GM18507 (cell line): Measurements from ENCODE around the gene PLBD1.

Experiments
- DNase-seq: peaks from one replicate; pipeline ENCODE4 v3.0.0; 2011; ENCODE audit warnings: low read depth; ENCODE audit not compliant: insufficient read length; ENCODE audit errors: extremely low spot score
- FAIRE-seq: peaks from 2 replicates; lab custom pipeline; 2011; peaks lifted over from hg19 to GRCh38; lab: Jason Lieb, UNC

PLBD1 gene, protein sequence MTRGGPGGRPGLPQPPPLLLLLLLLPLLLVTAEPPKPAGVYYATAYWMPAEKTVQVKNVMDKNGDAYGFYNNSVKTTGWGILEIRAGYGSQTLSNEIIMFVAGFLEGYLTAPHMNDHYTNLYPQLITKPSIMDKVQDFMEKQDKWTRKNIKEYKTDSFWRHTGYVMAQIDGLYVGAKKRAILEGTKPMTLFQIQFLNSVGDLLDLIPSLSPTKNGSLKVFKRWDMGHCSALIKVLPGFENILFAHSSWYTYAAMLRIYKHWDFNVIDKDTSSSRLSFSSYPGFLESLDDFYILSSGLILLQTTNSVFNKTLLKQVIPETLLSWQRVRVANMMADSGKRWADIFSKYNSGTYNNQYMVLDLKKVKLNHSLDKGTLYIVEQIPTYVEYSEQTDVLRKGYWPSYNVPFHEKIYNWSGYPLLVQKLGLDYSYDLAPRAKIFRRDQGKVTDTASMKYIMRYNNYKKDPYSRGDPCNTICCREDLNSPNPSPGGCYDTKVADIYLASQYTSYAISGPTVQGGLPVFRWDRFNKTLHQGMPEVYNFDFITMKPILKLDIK

DNA sequence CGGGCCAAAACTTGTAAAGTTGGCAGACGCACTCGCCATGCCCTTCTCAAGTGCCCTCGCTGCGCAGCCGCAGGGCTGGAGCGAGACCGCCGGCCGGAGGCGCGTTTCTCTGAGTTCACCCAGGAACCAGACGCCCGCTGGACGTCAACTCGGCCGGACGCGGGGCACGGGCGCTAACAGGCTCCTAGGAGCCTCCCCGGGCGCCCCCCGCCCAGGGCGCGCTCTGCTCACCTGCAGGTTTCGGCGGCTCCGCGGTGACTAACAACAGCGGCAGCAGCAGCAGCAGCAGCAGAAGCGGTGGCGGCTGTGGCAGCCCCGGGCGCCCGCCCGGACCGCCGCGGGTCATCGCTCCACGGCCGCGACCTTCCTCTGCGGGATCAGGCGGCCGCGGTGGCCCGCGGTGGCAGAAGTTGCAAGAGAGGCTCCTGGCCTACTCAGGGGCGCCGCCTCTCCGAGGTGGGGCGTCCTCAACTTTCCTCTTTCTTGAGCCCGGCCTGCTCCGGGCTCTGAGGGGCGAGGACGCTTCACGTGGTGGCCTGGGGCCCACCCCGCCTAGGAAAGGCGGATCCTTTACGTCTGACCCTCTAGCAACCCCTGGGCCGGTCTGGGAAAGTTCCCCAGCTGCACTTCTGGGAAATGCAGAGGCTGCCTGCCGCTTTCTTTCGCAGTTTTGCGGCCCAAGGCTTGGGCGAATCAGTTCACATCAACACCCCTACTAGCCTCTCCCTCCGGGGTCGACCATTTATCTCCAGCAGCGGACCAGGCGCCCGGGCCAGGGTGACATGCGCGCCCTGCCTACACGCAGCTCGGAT lies at the start of gene PLBD1:
PLBD1 (minus strand) TSS at position 533 of the 812 bp plus-strand sequence; CDS start at position 346, 187 bp downstream.
- FAIRE-seq (no peak), DNase-seq (no peak)

DNA sequence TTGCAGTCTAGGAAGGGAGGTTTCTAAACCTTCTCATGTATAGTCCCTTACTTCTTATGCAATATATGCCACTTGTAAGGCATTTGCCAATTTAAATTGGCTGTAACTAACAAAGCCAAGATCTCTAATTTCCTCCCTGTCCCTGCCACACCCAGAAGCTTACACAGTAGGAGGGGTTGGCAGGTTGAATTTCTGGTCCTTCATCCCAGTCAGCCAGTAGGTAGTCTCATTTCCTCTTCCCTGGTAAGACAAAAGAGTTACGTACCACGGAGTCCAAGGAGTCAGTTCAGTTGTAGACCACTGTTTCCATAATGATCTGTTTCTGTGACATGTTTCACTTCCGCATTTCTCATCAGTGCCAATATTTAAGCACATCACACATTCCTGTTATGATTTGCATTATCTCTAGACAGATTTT lies 47.0 kb upstream of the PLBD1 start:
- peak; percentile 91 for FAIRE-seq
- DNase-seq = no peak

DNA sequence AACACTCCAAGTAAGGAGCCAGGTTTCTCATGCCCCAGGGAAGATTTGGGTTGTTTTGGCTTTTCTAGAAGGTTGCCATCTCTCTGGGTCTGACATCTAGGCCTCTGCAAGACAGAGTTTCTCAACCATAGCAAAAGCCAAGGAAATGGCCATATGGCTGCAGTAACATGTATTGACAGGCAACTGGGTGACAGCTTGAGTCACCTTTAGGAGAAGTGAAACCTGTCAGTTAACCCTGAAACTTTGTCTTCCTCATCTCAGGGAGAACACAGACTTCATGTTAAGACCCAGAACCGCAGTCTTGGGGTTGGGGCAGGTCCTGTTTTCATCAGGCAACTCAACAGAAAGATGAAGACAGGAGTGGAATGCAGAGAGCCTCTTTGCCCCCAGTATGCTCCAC lies 46.0 kb upstream of the PLBD1 start:
- FAIRE-seq (peak; percentile 99), DNase-seq (peak; percentile 40)

DNA sequence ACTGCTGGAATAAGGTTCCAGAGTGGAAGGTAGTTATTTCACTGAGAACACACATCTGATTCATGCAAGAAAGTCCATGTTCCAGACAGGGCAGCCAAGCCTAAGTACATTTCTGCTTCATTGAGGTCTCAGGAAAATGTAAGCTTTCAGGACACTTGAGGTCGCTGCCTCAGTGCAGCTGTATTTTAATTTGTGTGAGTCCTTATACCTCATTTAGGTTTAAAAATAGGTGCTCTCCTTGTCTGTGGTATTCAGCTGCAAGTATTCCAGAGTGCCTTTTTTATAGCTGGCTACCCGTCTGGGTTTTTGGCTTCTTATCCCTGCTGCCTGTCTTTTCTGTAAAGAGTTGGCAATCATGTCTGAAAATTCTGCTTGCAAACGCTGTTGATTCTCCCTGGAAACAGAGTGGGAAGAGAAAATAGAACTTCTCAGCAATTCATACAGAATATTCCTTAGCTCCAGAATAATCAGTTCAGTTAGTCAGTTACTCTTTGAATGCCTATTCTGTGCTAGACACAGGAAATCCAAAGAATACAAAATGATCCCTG lies 45.3 kb upstream of the PLBD1 start:
- FAIRE-seq (peak; percentile 5), DNase-seq (no peak)

DNA sequence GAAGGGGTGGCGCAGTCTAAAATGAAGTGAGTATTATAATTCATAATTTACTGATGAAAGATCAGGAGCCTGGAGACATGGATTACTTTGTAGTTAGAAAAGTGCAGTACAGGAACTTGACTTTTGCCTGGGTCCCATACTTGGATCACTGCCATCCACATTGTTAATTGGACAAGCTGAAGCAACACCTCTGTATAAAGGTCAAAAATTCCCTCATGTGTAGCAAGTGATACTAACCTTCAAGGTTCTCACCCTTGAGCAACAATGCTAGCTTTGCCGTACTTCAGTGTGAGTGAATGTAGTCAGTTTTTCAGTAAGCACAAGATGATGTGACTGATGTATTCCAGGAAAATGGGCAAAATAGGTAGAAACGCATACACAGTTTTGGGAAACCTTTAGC lies 44.6 kb upstream of the PLBD1 start:
- DNase-seq = no peak
- no peak for FAIRE-seq

DNA sequence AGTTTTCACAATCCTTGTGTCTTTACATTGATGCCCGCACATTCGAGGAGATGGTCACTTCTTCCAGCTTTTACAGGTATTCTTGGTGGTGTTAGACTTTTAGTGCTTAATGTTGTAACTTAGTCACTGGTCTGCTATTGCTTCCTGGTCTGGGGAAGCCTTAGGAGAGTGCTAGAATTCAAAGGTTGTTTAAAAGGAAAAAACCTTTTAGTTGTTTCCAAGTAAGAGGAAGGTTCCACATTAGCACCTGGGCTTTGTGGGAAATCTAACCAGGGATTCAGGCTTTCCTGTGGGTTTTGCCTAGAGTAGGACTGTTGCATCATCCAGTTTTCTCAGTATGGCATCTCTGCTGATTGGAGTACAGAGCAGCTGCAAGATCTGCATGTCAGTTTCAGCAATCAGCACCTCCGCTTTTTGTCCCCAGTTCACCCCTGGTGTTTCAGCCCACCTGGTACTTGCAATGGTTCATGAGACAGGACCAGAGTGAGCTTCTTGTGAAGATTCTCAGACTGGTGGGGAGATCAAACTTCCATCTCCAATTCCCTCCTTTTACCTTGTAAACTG lies 44.0 kb upstream of the PLBD1 start:
- DNase-seq (no peak), FAIRE-seq (no peak)

DNA sequence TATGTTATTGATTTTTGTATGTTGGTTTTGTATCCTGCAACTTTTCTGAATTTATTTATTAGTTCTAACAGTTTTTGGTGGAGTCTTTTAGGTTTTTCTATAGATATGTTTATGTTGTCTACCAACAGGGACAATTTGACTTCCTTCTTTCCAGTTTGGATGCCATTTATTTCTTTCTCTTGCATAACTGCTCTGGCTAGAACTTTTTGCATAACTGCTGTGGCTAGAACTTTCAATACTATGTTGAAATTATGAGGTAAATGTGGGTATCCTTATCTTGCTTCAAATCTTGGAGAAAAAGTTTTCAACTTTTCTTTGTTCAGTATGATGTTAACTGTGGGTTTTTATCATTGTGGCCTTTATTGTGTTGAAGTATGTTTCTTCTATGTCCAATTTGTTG lies 39.9 kb upstream of the PLBD1 start:
- FAIRE-seq (peak; percentile 42), DNase-seq (no peak)

DNA sequence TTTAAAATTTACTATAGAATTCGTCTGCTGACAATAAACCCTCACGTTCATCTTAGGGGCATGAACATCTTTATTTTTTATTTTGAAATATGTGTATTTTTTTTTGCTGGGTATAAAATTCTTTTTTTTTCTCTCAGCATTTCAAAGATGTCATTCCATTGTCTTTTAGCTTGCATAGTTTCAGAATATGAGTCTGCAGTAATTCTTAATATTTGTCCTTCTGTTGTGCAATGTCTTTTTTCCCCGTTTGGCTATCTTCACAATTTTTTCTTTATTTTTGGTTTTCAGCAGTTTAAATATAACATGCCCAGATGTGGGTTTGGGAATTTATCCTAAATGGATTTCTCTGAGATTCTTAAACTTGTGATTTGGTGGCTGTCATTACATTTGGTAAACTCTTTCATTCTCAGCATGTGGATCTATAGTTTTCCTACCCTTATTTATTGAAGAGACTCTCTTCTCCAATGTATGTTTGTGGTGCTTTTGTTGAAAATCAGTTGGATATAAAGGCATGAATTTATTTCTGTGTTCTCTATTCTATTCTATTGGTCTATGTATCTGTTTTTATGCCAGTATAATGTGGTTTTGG lies 37.8 kb upstream of the PLBD1 start:
- no peak for FAIRE-seq
- no peak for DNase-seq

DNA sequence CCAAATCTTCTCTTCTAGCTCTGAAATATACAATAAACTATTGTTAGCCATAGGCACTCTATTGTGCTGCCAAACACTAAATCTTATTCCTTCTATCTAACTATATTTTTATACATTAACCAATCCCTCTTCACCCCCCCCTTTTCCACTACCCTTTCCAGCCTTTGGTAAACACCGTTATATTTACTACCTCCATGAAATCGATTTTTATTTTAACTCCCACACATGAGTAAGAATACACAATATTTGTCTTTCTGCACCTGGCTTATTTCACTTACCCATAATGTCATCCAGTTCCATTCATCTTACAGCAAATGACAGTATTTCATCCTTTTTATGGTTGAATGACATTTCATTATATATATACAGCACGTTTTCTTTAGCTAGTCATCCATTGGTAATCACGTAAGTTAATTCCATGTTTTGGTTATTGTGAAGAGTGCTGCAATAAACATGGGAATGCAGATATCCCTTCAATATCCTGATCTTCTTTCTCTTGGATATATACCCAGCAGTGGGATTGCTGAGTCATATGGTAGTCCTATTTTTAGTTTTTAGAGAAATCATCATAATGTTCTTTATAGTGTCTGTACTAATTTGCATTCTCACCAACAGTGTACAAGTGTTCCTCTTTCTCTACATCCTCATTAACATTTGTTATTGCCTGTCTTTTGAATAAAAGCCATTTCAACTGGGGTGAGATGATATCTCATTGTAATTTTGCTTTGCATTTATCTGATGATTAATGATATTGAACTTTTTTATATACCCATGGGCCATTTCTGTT lies 34.2 kb upstream of the PLBD1 start:
- FAIRE-seq (no peak), DNase-seq (no peak)

DNA sequence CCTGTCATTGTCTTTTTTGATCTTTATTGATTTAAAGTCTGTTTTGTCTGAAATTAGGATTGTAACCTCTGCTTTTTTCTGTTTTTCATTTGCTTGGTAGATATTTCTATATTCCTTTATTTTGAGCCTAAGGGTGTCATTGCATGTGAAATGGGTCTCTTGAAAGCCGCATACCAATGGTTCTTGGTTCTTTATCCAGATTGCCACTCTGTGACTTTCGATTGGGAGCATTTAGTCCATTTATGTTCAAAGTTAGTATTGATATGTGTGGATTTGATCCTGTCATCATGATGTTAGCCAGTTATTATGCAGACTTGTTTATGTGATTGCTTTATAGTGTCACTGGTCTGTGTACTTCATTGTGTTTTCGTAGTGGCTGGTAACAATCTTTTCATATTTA lies 29.8 kb upstream of the PLBD1 start:
- FAIRE-seq = no peak
- no peak for DNase-seq

DNA sequence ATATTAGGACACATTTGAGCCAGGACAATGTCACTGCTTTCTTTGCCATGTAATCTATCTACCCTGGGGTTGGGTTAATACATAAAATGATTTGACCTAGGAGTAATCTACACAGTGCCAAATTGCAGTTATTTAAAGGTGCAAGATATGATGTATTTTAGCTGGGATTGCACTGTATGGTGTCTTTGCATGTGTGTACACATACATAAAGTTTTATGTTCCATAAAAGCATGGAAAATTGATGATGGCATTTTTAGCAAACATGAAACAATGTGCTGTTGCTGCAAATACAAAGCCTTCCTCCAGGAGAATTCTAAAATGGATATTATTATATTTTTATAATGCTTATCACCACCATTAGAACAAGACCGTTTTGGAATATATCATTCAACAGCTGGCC lies 24.0 kb upstream of the PLBD1 start:
- FAIRE-seq = no peak
- DNase-seq = no peak

DNA sequence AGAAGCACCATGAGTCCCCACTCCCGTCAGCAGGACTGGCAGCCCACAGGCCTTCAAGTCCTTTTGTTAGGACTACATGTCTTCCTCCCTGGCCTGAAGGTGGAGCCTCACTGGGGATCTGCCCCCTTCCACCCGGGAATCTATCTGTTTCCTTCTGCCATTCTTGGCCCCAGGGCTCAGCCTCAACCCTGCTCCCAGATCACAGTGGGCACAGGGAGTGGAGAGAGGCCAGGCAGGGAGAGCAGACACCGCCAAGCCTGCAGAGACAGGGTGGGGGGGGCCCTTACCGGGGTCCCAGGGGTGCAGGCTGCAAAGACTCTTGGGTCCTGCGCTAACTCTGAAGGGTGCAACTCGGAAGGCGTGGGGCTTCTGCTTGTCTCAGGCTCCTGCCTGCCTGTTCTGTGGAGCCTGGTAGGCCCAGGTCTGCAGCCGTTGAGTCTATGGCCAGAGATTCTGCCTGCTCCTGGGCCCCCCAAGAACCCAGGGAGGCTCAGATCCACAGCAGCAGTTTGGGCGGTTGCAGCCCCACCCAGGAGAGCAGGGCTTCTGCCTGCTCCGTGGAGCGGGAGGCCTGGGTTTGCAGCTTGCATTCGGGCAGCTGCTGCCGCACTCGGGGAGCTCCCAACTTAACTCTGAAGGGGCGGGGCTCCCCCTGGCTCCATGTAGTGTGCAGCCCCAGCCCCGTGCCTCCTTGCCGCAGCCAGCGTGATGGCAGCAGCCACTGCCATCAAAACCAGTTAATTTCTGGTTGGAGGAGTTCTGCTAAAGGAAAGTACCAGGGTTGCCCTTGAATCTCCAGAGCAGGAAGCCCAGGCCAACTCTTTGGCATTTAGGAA lies 21.7 kb upstream of the PLBD1 start:
- FAIRE-seq (no peak), DNase-seq (no peak)

DNA sequence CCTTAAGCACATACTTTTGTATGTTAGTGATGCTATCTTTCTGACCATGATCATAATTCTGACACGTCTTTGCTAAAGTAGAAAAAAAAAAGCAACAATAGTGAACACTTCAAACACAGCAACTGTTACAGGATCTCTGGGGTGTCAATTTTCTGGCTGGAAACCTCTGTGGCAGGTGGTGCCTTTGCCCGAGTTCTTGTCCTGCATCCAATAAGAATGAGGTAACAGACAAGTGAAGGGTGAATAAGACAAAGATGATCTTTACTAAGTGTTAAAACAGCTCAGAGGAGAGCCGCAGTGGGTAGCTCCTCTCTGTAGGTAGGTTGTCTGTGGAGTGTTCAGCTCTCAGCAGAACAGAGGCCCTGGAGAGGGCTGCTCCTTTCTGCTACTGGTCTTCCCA lies 20.9 kb upstream of the PLBD1 start:
- no peak for DNase-seq
- FAIRE-seq = no peak

DNA sequence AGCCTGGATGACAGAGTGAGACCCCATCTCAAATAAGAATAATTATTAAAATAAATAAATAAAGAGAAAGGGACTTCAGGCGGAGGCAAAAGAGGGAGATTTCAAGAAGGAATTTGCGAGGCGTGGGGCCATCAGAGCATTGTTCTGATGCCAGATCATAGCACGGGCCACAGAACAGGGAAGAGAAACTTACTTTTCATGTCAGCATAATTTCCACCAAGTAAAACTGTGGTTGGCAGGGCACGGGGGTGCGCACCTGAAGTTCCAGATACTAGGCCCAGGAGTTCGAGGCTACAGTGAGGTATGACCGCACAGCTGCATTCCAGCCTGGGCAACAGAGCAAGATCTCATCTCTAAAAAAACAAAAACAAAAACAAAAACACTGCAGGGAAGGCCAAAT lies 11.0 kb upstream of the PLBD1 start:
- DNase-seq = no peak
- FAIRE-seq = no peak

DNA sequence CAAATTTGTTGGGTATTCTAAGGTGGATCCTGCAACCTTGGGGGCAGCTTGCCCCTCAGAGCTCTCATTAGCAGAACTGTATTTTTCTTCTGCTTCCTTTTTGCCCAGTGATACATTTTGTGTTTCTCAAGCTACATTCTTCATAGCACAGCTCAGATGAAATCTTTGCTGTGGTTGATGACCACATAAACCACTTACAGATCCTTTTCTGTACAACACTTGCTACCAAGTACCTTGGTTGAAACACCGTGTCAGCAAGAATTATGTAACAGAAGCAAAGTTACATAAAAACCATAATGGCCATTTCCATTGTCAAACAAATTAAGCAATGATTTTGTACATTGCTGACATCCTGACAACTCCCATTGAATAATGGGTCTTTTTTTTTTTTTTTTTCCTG lies 9.7 kb upstream of the PLBD1 start:
- no peak for DNase-seq
- peak; percentile 53 for FAIRE-seq

DNA sequence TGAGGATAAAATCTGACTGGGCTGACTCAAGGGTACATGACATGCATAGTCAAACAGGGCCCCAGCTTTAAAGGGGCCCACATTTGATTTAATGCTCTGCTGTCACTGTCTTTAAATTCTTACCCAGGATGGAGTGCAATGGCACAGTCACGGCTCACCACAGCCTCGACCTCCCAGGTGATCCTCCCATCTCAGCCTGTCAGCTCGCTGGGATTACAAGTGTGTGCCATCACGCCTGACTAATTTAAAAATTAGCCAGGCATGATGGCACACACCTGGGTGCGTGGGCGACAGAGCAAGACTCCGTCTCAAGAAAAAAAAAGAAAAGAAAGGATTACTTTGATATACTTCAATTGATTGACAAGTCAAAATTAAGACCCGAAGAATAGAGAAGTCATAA lies 9.2 kb upstream of the PLBD1 start:
- FAIRE-seq = no peak

DNA sequence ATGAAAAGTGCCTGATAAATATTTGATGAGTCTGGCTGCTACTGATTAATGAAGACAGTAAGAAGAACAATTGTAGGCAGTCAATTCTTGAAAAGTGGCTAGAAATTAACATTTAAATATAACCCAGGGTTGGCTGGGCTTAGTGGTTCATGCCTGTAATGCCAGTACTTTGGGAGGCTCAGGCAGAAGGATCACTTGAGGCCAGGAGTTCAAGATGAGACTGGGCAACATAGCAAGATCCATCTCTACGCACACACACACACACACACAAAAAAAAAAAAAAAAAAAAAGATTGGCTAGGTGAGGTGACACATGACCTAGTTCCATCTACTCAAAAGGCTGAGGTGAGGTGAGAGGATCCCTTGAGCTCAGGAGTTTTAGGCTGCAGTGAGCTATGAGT lies 7.9 kb upstream of the PLBD1 start:
- DNase-seq = no peak
- no peak for FAIRE-seq

More for the DNA sequence above, 9.2 kb upstream of the PLBD1 start:
- no peak for DNase-seq

DNA sequence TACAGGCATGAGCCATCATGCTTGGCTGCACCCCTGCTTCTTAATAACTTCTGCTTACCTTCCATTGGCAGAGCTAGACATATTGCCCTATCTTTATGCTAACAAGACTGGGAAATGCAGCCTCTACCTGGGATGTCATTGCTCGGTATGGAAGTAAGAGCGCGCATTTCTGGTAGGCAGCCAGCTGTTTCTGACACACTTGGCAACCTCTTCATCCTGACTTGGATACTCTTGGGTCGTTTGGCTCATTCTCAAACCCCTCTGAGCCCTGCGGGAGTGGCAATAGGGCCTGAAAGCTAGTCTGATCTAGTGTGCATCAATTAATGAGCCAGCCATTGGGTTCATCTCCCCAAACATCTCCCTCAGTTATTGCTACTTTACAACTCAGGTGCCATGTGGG lies 5.4 kb upstream of the PLBD1 start:
- DNase-seq (no peak), FAIRE-seq (no peak)
